Hepatic stellate cell (primary cell): ENCODE data around the gene RPS19BP1.
A peak's percentile ranks its signal among the peaks of the same experiment; 100 is the strongest.

Experiments
- DNase-seq: peaks from one replicate; pipeline ENCODE4 v3.0.0; 2011; ENCODE audit warnings: low spot score

Gene RPS19BP1

GRCh38 chr22:39532215-39533073 is at the start of gene RPS19BP1:
TSS of gene RPS19BP1 (minus strand) at chr22:39532748. CDS start at chr22:39532738, 10 bp downstream.
- peak; percentile 98 for DNase-seq

GRCh38 chr22:39581303-39581702 is 48.8 kb upstream of the RPS19BP1 start:
- DNase-seq, result no peak

DNA sequence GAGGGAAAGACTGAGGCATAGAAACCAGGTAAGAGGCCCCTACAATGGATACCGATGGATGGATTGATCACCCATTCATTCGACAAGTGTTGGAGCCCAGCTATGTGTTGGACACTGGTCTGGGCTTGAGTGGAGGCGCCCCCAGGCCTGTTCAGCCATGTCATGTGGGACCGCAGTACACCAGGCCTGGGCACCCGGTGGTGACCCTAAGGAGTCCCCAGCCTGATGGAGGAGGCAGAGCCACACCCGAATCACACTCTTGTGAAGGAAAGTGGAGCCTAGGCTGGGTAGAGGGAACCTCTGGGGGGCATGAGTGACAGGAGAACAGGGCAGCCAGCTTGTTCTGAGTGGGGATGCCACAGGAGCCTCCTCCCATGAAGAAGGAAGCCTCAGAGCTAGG is 48.2 kb upstream of the RPS19BP1 start:
- DNase-seq, result no peak

DNA sequence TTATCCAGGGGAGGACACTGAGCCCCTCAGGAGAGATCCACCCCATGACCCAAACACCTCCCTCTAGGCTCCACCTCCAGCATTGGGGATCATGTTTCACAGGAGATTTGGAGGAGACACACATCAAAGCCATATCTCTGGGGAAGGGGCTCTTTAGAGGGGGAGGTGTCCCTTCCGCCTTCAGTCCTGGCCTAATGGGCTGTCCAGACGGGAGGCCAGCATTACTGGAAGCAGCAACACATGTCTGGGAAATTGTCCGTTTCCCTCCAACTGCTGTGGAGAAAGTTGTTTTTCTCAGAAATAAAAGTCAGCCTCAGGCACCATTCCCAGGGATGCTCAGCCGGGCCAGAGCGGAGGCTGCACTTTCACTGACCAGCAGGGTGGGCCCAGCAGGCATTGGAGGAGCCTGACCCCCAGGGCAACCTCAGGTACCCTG is 47.5 kb upstream of the RPS19BP1 start:
- DNase-seq, result no peak

- DNase-seq, result no peak
Observed at GRCh38 chr22:39577900-39578299, 45.4 kb upstream of the RPS19BP1 start.

DNA sequence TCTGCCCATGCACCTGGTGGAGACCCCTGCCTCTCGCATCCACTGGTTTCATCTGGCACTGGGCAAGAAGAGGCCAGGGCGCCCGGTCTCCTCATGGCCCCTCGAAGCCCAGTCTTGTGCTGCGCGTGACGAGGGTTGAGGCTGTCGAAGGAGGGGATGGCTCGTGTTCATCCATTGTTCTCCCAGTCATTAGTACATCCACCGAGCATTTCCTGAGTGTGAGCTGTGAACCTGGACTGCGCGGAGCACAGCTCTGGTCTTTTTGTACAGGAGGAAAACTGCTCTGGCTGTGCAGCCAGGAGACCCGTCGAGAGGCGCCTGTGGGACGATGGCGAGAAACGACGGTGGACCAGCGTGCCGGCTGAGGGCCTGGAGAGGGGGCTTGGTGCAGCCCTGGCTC is 44.8 kb upstream of the RPS19BP1 start:
- DNase-seq, result no peak

DNA sequence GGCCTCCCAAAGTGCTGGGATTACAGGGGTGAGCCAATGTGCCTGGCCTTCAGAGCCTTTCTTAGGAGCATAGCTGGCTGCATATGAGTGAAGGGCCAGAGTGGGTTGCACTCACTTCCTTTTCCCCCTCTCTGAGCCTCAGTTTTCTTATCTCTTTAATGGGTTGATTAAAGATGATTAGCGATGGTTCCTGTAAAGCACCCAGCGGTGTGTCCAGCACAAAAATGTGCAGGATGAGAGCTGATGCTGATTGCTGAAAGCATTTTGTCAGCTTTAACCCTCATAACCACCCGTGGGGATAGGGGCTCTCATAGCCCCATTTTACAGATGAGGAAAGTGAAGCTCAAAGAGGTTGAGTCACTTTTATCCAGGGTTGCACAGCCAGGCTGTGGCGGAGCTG is 43.5 kb upstream of the RPS19BP1 start:
- no peak for DNase-seq

- DNase-seq, result no peak
Observed at GRCh38 chr22:39575552-39575825, 42.9 kb upstream of the RPS19BP1 start.

DNA sequence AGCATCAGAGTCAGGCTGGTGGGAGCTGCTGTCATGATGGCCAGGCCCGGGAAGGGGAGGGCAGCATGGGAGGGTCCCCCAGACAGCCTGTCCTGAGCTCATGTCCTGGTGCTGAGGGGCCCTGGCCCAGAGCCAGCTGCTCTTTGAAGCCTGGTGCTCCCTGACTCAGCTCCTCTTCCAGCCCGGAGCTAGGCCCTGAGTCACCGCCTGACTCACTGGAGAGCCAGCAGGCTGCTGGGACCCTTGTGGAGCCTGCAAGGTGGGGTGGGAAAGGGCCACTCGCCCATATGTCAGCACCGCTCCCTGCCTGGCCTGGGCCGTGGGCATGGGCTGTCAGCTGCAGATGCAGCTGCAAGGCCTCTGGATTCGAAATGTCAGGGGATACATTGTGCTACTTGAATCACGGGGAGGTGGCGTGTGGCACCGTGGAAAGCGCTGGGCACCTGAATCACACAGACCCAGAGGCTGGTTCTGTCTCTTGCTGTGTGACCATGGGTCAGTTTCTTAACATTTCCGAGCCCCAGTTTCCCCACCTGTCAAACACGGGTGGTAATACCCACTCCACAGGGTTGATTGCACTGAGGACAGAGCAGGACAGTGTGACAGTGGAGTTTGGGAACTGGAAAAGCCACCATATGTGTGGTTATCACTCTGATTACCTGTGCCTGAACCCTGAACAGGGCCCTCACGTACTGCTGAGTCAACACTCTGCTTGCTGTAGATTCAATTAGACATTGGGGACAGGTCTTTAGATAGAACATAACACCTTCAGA is 42.4 kb upstream of the RPS19BP1 start:
- peak; percentile 90 for DNase-seq

DNA sequence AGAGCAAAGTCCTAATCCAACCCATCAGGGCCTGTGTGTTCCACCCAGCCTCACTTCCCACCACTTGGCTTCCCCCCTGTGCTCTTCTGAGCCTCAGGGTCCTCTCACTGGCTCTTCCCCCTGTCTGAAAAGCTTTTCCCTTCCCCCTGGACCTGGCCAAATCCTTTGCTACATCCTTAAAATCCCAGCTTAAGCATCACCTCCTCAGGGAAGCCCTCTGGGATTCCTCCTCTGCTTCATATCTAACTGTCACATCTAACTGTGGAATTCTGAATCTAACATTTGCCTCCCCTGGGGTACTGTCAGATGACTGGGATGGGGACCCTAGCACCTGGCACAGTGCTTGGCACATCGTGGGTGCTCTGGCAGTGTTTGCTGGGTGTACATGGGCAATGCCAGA is 39.0 kb upstream of the RPS19BP1 start:
- DNase-seq, result no peak

- no peak for DNase-seq
Observed at GRCh38 chr22:39570665-39571064, 38.1 kb upstream of the RPS19BP1 start, which contains the start of gene CACNA1I. TSS of gene CACNA1I (plus strand) at chr22:39570753. CDS start at chr22:39570753, 0 bp downstream.

DNA sequence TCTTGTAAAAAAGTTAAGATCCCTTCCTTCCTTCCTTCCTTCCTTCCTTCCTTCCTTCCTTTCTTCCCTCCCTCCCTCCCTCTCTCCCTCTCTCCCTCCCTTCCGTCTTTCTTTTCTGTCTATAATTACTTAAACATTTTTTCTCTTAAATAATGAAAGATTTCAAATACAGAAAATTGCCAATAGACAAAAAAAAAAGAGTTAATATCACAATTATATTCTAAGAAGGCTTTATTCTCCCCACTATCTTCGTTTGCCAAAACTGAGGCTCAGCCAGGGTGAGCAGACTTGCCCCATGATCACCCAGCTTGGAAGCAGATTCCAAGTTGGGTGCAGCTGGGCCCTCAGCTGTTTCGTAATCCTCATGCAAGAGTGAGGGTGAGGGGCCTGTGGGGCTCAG is 37.7 kb upstream of the RPS19BP1 start:
- no peak for DNase-seq

DNA sequence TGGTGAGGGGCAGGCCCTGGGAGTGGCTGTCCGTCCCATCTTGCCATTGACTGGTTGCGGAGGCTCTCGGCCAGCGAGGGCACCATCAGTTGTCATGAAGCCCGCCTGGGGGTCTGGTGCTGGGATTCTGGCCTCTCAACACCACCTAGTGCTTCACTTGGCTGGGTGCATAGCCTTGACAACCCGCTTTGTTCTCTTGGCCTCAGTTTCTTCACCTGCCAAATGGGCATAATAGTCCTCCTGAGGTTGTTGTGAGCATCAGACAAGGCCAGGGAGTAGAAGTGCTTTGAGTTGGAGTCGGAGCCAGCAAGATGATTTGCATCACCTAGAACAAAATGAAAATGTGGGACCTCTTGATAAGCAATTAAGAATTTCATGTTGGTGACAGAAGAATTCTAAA is 36.5 kb upstream of the RPS19BP1 start:
- DNase-seq, result no peak

- DNase-seq, result no peak
Observed at GRCh38 chr22:39568278-39568981, 35.9 kb upstream of the RPS19BP1 start.

DNA sequence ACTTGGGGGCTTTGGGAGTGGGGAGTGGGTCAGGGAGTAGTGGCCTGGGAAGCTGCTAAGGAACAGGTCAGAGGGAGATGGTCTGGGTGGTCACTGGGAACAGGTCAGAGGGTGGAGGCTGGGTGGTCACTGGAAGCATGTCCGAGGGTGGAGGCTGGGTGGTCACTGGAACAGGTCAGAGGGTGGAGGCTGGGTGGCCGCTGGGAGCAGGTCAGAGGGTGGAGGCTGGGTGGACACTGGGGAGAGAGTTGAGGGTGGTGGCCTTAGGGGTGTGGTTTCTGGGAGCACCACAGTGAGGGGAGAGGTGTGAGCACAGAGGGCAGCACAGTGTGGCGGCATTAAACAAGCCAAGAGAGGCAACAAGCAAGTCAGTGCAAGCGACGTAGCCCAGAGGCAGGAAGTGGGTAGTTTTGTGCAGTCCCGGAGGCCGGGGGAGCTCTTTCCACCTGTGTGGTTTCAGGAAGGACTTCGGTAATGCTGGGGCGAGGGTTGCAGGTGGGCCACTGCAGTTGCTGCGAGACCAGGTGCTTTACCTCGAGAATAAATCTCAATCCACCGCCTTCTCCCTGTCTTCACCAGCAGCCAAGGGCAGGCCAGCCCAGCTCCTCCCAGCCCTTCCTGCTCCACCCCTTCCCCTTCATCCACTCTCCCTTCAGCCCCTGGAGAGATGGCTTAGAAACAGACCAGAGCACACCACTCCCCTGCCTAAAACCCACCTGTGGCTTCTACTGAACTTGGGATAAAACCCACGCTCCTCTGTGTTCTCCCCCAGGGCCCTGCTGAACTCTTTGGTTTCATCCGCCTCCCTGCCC is 34.8 kb upstream of the RPS19BP1 start:
- DNase-seq, result no peak

DNA sequence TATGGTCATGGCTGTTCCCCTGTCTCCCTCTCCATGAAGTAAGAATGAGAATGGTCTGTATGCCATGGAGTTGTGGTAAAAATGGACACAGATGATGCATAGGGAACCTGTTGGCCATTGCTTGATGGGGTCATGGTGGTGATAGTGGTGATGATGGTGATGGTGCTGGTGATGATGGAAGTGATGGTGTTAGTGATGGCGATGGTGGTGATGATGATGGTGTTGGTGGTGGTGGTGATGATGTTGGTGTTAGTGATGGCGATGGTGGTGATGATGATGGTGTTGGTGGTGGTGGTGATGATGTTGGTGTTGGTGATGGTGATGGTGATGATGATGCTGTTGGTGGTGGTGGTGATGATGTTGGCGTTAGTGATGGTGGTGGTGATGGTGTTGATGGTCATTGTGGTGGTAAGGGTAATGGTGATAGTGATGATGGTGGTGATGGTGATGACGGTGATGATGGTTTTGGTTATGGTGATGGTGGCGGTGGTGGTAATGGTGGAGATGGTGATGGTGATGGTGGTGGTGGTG is 32.9 kb upstream of the RPS19BP1 start:
- DNase-seq, result no peak

DNA sequence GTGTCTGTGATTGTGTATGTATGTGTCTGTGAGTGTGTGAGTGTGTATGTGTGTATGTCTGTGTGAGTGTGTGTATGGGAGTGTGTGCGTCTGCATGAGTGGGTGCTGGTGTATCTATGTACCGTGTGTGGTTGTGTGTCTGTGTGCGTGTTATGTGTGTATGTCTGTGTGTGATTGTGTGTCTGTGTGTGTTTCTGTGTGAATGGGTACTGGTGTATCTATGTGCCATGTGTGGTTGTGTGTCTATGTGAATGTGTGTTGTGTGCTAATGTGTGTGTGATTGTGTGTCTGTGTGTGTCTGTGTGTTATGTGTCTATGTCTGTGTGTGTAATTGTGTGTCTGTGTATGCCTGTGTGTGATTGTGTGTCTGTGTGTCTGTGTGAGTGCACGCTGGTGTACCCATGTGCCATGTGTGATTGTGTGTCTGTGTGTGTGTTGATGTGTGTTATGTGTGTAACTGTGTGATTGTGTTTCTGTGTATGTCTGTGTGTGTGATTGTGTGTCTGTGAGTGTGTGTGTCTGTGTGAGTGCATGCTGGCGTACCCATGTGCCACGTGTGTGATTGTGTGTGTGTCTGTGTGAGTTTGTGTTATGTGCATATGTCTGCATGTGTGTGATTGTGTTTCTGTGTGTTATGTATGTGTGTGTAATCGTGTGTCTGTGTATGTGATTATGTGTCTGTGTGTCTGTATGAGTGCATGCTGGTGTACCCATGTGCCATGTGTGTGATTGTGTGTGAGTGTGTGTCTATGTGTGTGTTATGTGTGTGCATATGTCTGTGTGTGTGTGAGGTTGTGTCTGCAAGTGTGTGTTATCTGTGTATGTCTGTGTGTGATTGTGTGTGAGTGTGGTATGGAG is 31.3 kb upstream of the RPS19BP1 start:
- DNase-seq, result no peak

DNA sequence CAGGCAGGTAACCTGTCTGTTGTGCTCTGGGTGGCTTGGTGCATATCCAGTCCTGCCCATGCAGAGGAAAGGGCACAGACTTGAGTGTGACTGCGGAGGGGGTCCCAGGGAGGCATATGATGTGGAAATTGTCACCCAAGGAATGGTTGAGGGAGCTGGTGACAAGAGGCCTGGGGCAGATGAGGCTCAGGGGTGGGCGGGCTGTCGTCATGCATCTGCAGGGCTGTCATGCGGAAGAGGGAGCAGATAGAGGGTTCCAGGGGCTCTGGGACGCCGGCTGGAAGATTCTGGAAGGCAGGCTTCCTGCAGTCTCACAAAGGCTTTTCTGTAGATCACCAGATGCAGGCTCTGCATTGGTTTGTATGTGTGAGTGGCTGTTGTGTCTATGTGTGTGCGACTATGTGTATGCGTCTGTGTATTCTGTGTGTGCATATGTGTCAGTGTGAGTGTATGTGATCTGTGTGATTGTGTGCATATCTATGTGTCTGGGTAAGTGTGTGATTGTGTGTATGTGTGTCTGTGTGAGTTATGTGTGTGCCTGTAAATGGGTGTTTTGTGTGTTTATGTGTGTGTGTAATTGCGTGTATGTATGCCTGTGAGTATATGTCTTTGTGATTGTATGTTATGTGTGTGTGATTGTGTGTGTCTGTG is 30.4 kb upstream of the RPS19BP1 start:
- no peak for DNase-seq

- no peak for DNase-seq
Observed at GRCh38 chr22:39560127-39560526, 27.6 kb upstream of the RPS19BP1 start.

DNA sequence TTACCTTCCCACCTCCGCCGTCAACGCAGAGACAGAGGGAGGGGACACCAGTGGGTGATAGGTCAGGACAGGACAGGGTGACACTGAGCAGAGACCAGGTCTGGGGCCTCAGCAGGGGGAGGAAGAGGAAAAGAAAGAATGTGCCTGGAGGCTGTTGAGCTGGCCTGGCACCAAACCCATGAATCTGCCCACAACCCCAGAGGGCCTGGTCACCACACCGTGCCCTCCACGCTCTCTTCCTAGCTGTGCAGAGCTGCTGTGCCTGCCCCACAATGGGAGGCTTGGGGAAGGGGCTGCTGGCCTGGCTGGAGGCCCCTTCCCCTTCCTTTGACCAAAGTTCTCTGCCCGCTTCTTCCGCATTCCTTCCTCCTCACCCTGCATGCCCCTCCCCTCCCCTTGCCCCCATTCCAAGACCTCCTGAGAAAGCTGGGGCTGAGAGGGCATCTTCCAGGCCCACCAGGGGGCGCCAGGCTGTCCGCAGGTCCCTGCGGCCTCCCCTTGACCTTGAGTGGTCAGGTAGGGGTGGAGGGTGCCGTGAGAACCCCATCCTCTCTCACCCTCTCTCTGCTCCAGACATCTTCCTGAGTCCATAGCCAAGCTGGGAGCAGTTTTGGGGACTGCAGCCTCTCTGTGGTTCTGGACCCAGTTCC is 27.0 kb upstream of the RPS19BP1 start:
- no peak for DNase-seq
